ENCODE results near the gene CACNA1B.
"Not testable (repeated sequence)": the region's sequence is repeated elsewhere in the genome, so short reads cannot be mapped to it uniquely, and the experiment has no call there.

The CACNA1B gene

GRCh38 chr9:137889966-137890365 lies 12.4 kb downstream of the CACNA1B start:
- DNase-seq (ENCODE audit: low read depth), result not testable (repeated sequence)

- not testable (repeated sequence) for DNase-seq (ENCODE audit: low read depth)
Measured at GRCh38 chr9:137890768-137891587, 13.4 kb downstream of the CACNA1B start.

DNA sequence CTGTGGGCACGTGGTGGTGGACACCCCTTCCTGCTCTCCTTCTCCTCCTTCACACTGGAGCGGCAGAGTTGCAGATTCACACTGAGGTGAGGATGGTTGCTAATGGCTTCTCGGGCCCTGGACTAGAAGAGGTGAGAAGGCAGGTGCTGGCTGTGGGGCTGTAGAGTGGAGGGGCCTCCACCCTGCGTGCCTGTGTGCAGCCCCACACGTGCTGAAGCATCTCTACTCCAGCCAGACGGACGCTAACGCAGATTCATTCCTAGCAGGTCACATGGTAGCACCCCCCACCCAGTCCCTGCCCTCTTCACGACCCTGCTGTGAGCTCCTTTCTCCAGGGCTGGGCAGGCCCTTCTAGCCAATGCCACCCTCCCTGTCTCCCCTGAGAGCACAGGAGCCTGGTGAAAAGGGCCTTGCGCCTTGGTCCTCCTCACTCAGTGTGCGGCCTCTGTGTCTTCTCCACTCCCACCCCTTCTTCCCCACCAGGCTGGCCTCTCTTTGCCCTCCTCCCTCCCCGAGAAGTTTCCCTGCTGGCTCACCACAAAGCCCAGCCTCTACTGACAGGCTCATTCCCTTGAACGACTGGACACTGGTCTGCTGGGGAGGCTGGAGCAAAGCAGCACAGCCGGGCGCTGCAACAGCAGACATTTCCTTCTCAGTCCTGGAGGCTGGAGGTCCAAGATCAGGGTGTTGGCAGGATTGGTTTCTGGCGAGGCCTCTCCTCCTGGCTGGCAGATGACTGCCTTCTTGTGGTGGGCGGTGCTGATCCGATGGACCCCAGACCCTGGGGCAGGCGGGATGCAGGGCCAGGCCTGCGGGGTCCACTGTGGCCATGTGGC lies 14.2 kb downstream of the CACNA1B start:
- DNase-seq (ENCODE audit: low read depth), result no peak

- DNase-seq (ENCODE audit: low read depth), result no peak
Measured at GRCh38 chr9:137892424-137893191, 15.0 kb downstream of the CACNA1B start.

- DNase-seq (ENCODE audit: low read depth), result no peak
Measured at GRCh38 chr9:137893670-137894069, 16.1 kb downstream of the CACNA1B start.

- DNase-seq (ENCODE audit: low read depth), result no peak
Measured at GRCh38 chr9:137899551-137900360, 22.2 kb downstream of the CACNA1B start.

GRCh38 chr9:137900584-137901310 lies 23.2 kb downstream of the CACNA1B start:
- no peak for DNase-seq (ENCODE audit: low read depth)

GRCh38 chr9:137902646-137903045 lies 25.1 kb downstream of the CACNA1B start:
- DNase-seq (ENCODE audit: low read depth), result no peak

- no peak for DNase-seq (ENCODE audit: low read depth)
Measured at GRCh38 chr9:137905740-137906139, 28.2 kb downstream of the CACNA1B start.

- DNase-seq (ENCODE audit: low read depth), result no peak
Measured at GRCh38 chr9:137907776-137908175, 30.2 kb downstream of the CACNA1B start.

GRCh38 chr9:137912671-137913070 lies 35.1 kb downstream of the CACNA1B start:
- no peak for DNase-seq (ENCODE audit: low read depth)

GRCh38 chr9:137913132-137913531 lies 35.5 kb downstream of the CACNA1B start:
- no peak for DNase-seq (ENCODE audit: low read depth)

- DNase-seq (ENCODE audit: low read depth), result no peak
Measured at GRCh38 chr9:137913771-137914767, 36.5 kb downstream of the CACNA1B start.

- DNase-seq (ENCODE audit: low read depth), result no peak
Measured at GRCh38 chr9:137916540-137916939, 39.0 kb downstream of the CACNA1B start.

GRCh38 chr9:137917116-137917515 lies 39.5 kb downstream of the CACNA1B start:
- DNase-seq (ENCODE audit: low read depth), result no peak

- no peak for DNase-seq (ENCODE audit: low read depth)
Measured at GRCh38 chr9:137917795-137918194, 40.2 kb downstream of the CACNA1B start.

DNA sequence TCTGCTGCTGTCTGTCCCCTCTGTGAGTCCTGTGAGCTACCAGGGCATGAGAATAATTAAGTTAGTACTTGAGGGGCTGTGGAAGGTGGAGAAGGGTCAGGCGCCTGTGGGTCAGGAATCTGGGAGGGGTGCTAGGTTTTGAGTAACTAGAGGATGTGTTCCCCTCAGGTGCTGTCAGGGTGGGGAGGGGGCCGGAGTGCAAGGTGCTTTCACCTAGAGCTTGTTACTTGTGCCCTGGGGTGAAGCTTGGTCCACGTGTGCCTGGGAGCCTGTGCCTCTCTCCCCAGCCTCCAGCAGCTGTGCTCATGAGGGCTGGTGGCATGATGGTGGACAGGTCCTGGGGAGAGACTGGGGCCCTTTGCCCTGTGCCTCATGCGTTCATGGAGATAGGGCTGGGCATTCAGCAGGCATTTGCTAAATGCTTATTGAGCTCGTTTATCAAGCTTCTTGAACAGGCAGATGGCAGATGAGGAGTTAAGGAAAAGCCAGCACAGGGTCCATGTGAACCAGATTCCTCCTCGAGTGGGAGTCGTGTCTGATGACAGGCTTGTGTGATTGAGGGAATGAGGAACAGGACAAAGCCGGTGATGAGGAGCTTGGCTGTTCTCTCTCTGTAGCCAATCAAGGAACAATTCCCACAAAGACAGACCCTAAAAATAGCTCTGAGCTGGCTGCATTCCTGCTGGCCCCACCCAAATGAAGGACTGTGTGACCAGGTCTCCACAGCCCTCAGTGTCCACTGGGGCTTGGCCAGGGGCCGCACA lies 40.9 kb downstream of the CACNA1B start:
- DNase-seq (ENCODE audit: low read depth), result no peak

DNA sequence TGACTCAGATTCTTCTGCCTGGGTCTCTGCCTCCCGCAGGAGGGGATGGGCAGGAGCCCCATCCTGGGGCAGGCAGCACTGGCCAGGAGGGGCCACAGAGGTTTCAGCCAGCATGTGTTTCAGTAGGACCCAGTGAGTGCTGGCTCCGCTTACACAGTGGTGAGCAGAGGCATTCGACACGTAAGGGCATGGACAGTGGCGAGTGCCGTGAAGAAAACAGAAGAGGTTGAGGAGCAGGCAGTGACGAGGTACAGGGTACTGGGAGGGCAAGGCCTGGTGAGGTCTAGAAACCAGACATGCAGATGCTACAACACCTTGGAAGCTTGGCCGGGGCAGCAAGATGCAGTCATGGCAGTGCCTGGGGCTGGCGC lies 41.5 kb downstream of the CACNA1B start:
- no peak for DNase-seq (ENCODE audit: low read depth)

GRCh38 chr9:137919649-137920141 lies 42.1 kb downstream of the CACNA1B start:
- DNase-seq (ENCODE audit: low read depth), result no peak

Measured in activated T-cell treated with anti-CD3 and anti-CD28 coated beads for 48 hours (primary cell).